HFF-Myc (cell line): ENCODE results near the gene FRZB.
"Not testable (repeated sequence)": the region's sequence is repeated elsewhere in the genome, so short reads cannot be mapped to it uniquely, and the experiment has no call there.

ENCODE experiments used
- DNase-seq: peaks from one replicate; pipeline ENCODE4 v3.0.0-alpha.2; 2011; ENCODE audit warnings: low read depth; ENCODE audit errors: extremely low read depth
- H3K4me3 ChIP-seq: replicated peaks from 2 replicates; pipeline ENCODE4 v1.5.1; 2011; ENCODE audit warnings: low read depth, mild to moderate bottlenecking, control low read depth, low read length
- CTCF ChIP-seq: IDR thresholded peaks from 2 replicates; pipeline ENCODE4 v1.5.1; 2012; ENCODE audit warnings: mild to moderate bottlenecking, low read depth, low read length, control low read depth; ENCODE audit errors: missing control alignments

FRZB gene

DNA sequence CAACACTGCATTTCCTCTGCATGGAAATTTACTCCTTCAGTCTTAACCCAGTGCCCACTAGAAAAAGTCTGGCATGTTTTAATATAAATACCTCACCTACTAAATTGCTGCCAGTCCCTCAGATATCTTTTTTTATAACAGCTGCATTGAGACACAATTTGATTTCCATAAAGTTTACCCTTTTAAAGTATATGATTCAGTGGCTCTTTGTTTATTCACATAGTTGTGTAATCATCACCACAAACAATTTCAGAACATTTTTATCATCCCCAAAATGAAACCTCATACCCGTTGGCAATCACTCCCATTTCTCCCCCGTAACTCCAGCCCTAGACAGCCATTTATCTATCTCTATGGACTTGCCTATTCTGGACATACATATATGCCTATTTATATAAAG lies 17.0 kb upstream of the FRZB start:
- H3K4me3 ChIP-seq = no peak overlapping the region
- DNase-seq = no peak
- TF ChIP-seq CTCF = no peak

GRCh38 chr2:182880100-182880499 lies 13.7 kb upstream of the FRZB start:
- H3K4me3 ChIP-seq, DNase-seq: not testable (repeated sequence)

GRCh38 chr2:182876653-182877052 lies 10.2 kb upstream of the FRZB start:
- not testable (repeated sequence) for H3K4me3 ChIP-seq

DNA sequence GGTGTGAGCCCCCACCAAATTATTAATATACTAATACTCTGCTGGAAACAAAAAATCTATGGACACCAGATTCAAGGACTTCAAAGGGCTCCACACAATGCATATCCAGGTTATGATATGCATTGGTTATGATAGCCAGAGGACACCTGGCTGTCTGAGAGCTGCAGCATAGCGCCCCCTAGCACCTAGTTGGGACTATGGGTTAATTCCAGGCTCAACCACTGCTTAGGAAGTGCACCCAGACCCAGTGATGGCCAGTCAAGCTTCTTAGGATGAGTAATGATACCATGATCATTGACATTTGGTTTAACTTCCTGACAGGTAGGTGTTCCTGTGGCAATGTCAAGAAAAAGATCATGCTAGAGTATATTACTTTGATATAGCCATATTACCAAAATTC lies 3.8 kb upstream of the FRZB start:
- TF ChIP-seq CTCF = peak; percentile 53
- DNase-seq = peak; percentile 7
- no peak overlapping the region for H3K4me3 ChIP-seq

More at GRCh38 chr2:182876653-182877052, 10.2 kb upstream of the FRZB start:
- not testable (repeated sequence) for DNase-seq

DNA sequence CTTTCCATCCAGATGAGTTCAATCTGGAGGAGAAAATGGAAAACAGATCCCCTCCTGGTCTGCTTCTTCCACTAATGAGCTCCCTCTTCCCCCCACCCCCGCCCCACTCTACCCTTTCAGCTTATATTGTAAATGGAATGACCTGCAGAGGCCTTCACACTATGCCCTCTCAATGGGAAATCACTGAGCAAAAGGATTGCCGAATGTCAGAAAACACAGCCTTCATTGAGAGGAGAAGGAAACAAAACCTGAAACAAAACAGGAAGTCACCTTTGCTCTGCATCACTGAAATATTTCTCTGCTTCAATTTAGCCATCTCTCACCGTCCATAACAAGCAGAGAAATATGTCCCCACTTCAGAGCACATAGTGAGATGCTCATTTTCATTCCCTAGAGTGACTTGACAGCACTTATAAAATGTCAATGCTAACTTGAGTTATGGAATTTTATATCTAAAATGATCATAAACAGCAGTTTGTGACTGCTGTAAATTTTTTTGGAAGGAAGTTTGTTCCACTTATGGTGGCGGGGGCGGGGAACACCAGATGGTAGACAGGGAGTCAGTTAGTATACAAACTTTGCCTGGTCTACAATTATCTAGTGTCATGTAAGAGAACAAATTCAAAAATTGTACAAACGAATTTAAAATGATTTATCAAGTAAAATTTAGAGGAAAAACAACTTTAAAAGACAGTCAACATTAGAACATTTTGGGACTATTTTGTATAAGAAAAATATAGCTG lies 1.8 kb upstream of the FRZB start:
- H3K4me3 ChIP-seq = no peak overlapping the region
- no peak for TF ChIP-seq CTCF

GRCh38 chr2:182867426-182868053 lies 1.1 kb upstream of the FRZB start:
- no peak for TF ChIP-seq CTCF
- peak overlapping the region; percentile 35 for H3K4me3 ChIP-seq
- no peak for DNase-seq

More for the DNA sequence above, 1.8 kb upstream of the FRZB start:
- no peak for DNase-seq

DNA sequence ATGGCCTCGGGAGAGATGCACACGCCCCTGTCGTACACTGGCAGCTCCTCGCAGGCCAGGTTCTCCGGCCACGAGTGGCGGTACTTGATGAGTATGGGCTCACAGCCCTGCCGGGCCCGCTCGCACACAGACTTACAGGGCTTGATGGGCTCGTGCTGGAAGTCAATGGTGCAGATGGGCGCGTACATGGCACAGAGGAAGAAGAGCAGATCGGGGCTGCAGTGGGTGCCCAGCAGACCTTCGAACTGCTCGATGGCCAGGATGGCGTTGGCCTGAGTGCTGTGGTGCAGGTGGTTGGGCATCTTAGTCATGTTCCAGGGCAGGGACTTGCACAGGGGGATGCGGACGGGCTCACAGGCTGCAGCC lies 359 bp downstream of the FRZB start:
- H3K4me3 ChIP-seq = peak overlapping the region; percentile 35
- DNase-seq = no peak
- TF ChIP-seq CTCF = no peak
